Inflammatory macrophage treated with lipopolysaccharide for 1 hour (primary cell): Measurements from ENCODE around the gene MRPL55.

Experiments
- DNase-seq, 2 donors: peaks; one replicate each; pipeline ENCODE4 v3.0.0-alpha.2; 2020 to 2022

MRPL55 gene

DNA sequence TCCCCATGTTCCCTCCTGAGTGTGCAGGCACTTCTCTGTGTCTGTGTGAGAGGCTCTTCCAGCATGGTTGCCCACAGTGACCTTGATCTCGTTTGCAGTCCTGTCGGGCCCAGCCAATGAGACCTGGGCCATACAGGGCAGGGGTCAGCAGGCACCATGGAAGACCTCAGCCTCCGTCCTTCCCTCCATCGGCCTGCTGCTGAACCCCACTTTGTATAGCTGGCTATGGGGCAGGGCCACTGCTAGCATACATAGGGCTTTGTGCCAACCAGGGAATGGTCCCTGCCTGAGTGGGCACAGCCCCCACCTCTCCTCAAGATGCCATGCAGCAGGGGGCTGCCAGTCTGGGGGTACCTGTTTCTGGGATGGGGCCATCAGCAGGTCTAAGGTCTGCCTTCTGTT is 9.8 kb downstream of the MRPL55 start:
- DNase-seq = no peak

DNA sequence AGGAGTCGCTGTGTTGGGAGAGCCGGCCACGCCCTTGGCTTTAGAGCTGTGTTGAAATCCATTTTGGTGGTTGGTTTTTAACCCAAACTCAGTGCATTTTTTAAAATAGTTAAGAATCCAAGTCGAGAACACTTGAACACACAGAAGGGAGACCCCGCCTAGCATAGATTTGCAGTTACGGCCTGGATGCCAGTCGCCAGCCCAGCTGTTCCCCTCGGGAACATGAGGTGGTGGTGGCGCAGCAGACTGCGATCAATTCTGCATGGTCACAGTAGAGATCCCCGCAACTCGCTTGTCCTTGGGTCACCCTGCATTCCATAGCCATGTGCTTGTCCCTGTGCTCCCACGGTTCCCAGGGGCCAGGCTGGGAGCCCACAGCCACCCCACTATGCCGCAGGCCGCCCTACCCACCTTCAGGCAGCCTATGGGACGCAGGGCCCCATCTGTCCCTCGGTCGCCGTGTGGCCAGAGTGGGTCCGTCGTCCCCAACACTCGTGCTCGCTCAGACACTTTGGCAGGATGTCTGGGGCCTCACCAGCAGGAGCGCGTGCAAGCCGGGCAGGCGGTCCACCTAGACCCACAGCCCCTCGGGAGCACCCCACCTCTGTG is 10.7 kb downstream of the MRPL55 start:
- no peak for DNase-seq

DNA sequence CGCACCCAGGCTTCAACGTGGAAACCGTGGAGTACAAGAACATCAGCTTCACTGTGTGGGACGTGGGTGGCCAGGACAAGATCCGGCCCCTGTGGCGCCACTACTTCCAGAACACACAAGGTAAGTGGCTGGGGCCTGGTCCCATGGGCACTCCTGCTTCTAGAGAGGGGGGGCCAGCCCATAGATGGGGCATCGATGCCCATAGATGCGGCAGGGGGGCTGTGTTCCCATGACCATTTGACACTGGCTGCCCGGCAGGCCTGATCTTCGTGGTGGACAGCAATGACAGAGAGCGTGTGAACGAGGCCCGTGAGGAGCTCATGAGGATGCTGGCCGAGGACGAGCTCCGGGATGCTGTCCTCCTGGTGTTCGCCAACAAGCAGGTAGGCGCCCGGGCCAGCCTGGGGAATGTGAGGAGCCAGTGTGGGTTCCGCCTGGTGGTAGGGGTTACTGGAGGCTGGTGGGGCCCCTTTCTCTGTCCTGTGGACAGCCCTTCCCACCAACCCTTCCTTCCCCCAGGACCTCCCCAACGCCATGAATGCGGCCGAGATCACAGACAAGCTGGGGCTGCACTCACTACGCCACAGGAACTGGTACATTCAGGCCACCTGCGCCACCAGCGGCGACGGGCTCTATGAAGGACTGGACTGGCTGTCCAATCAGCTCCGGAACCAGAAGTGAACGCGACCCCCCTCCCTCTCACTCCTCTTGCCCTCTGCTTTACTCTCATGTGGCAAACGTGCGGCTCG is 11.6 kb downstream of the MRPL55 start:
- DNase-seq = no peak

DNA sequence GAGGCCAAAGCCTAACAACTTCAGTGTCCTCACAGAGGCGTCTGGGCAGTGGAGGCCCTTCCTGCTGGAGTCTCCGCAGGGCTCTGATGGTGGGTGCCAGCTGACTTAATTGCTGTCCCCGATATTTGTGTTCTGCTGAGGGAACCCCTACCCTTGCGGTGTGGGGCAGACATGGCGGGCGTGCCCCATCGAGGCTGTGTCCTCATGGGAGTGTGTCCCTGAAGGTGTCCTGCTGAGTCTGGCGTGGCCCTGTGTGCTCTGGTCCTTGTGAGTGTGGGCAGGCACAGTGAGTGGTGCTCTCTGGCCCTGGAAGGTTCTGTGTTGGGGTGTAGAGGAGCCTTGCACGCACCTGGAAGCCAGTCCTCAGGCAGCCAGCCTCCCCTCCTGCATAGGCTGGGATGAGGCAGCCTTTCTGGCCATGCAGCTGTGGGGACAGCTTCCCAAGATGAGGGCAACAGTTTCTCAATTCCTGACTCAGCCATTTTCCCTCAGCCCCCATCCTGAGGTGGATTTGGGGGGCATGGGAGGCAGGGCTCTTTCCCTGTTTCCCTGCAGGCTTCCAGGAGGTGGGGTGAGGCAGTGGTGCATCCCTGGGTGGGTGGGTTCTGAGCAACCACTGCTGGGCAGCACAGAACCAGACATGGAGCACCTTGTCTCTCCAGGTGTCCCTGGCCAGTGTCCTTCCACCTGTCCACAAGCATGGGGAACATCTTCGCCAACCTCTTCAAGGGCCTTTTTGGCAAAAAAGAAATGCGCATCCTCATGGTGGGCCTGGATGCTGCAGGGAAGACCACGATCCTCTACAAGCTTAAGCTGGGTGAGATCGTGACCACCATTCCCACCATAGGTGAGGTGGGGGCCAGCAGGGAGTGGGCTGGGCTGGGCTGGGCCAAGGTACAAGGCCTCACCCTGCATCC is 12.4 kb downstream of the MRPL55 start:
- DNase-seq = no peak

DNA sequence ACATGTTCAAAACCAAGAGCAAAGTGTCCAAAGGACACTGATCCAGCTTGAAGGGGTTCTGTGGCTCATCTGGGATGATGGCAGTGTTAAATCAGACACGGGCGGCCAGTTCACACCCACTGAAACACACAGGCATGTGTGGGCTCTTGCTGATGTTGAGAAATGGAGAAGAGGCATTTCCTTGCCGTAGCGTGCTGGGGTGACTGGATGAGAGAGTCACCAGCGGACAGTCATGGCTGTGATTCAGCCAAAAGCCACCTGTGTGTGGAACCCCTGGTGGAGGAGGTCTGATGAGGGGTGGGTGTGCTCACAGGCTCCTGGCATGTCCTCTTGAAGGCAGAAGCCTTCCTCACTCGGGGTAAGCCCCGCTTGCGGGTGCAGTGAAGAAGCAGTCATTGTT is 13.2 kb downstream of the MRPL55 start:
- peak; percentile 48 to 81 for DNase-seq

DNA sequence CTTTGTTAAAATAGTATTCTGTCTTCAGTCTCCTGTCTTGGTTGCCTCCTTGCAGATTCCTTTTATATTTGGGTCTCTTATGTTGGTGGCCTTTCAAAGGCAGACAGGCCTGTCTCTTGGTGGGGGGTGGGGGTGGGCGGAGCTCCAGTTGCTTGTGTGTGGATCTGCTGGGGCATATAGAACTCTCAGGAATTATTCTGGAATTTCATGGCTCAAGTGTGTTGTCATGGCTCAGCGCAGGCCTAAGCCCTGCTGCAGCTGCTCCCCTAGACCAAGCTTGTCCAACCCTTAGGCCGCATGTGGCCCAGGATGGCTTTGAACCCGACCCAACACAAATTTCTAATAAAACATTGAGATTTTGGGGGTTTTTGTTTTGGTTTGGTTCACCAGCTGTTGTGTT is 13.9 kb downstream of the MRPL55 start:
- no peak for DNase-seq

DNA sequence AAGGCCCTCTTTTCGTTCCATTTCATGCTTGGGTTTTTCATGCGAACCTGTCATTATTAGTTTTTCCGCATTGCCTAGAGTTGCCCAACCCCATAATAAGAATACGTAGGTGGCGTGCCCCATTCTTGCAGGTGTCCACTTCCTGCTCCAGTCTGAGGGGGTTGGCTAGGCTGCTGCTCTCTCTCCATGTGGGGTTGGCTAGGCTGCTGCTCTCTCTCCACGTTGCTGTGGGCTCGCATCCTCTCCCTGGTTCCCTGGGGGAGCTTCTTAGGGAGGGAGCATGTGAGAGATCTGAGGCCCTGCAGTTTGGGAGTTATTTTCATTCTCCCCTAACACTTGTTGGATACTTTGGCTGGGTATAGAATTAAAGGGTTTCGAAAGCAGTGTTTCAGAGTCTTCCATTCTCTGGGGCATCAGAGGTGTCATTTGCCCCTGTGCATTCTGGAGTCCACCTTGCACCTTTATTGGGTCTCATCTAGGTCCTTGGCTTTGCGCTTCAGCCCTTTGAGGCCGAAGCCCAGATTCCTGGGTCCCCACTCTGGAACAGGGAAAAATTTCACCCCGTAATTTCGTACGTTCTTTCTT is 14.6 kb downstream of the MRPL55 start:
- no peak for DNase-seq

DNA sequence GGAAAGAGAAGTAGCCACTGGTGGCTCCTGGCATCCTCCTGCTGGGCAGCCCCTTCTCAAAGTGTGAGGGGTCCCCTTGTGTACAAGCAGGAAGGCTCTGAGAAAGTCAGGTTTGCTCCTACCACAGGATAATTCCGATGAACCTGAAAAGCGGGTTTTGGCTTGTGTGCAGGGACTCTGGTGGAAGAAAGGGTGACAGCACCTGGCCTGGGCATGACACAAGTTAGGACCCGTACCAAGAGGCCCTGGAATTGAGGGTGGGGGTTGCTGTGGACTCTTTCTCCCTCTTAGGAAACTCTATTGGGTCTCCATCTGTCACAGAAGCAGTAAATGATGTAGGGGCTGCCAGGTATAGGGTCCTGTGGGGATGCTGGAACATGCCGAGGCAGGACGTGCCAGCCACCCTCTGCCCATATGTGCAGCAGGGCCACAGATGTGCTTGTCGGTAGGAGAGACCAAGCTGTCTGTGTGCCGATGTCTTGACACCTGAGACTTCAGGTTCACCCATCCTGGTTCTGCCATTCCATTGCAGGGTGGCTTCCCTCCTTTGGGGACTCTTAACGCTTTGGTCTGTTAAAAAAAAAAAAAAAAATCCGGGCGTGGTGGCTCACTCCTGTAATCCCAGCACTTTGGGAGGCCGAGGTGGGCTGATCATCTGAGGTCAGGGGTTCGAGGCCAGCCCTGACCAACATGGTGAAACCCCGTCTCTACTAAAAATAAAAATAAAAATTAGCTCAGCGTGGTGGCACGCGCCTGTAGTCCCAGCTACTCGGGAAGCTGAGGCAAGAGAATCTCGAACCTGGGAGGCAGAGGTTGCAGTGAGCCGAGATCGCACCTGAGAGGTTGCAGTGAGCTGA is 15.8 kb downstream of the MRPL55 start:
- no peak for DNase-seq

DNA sequence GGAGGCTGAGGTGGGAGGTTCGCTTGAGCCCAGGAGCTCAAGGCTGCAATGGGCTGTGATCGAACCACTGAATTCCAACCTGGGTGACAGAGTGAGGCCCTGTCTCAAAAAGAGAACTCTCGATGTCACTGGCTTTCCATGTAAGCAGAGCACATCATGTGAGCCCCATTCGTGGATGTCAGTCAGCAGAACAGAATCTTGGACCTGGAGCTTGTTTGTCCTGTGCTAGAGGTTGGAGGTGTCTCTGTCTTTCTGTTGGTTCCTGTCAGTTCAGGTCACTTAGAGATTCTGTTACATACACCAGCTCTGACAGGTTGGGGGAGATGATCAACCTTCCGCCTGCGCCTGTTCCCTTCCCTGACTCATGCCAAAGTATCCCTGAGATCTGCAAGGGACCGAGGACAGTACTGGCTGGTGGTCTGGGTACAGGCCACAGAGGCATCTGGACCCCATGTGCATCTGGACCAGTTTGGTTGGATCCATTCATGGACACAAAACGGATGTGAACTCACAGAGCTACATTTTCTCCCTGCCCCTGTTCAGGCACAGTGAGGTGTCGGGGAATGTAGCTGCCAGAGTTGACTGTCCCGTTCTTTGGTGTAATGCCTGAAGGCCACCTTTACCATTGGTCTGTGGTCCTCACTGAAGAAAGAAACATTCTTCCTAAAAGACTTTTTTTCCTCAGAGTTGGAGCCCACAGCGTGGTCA is 16.6 kb downstream of the MRPL55 start:
- DNase-seq = no peak

DNA sequence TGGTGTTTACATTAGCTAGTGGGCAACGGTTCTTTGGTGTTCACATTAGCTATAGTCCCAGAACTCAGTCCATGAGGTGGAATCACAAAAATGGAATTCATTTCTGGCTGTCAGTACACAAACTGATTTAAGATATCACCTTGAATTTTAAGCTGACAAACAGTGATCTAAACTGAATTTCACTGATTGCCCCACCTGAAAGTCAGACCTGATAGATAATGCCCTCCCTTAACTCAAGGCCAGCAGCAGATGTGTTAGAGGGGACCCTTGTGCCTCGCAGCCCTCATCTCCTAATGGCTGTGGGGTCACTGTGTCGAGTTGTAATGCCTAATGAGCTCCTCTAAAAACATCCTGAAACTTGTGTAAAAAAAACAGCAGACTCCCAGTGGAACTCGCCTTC is 18.0 kb downstream of the MRPL55 start:
- DNase-seq = no peak

DNA sequence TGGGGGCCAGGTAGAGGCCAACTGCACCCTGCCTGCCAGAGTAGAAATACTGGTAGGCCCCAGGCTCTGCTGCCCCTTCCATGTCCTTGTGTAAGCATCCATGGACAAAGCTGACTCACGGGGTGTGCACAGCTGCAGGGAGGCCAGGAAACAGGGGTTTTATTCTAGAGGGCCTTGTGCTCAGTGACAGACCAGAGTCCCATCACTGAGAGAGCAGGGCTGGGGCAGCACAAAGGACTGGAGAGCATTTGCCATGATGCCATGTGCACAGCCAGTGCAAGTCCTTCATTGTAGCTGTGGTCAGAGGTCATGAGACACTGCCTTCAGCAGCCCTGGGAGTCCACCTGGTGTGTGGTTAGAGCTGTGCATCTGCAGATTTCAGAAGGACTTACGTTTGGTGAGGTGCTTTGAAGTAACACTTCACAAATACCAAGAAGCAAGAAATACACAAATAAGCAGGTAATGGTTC is 18.5 kb downstream of the MRPL55 start:
- no peak for DNase-seq

DNA sequence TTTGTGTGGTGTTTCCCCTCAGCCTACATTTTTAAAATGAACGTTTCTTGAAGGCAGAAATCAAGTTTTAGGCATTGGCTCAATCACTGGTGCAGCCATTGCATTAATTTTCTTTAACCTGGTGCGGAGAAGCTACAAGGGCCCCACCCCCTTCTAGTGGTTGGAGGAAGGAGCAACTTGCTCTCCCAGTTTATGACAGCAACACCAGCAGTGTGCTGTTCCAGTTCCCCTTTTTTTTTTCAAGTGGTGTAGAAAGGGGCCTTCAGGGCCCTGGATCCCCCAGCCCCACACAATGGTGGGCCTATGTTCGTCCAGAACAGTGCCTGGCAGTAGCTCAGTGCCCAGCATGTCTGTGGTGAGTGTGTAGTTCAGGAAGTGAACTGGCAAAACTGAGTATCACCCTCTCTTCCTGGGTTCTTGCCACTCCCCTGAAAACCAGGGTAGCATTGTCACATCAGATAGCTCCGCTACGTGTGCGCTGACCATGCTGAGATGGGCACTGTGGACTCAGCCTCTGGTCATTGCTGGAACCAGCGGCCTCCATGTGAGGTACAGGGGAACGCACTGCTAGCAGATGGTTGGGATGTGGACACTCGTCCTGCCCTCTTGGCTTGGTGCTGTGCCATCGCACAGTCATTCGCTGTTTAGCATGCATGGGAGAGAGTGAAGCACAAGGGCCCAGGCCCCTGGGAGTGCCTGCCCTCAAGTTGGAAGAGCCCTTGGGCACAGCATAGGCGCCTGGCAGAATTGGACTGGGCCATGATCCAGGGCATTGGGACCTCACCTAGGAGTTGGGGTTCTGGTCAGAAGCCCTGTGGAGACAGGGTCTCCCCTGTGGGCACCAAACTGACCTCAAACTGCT is 19.3 kb downstream of the MRPL55 start:
- DNase-seq = peak; percentile 47 to 57

DNA sequence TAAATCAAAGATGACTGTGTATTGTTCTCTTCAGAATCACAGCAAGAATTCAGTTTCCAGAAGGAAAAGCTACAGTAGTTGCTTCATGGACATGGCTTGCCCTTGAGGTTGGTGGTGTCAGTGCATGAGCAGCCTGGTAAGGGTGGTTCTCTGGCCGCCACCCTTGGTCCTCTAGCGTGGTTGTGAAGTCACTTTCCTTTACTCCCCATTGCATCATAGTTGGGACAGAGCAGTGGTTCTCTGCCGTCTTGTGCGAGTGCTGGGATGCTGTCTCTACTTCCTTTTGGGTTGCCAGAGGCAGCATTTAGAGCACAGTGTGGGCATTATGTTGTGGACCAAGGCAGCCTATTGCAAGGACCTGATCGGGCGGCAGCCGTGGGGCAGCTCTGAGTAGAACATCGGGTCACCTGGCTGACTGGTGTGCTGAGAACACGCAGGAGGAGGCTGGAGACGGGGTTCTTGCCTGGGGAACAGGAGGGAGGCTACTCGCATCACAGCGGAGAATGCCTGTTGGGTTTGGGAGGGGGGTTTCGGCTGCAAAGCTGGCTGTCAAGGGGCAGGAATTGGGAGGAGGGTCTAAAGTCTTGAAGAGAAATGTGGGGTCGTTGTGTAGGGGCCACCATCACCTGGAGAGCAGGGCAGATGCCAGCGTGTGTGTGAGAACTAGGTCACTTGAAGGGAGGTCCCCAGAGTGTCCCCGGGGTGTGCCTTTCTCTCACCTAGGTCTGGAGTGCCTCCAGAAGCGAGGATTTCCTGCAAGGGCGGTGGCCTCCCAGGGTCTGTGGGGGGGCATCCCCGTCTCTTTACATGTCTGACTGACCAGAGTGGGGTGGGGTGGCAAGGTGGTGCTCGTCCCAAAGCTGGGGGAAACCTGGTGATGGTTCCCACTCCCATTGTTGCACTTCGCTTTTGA is 20.3 kb downstream of the MRPL55 start:
- DNase-seq = peak; percentile 90 to 94

DNA sequence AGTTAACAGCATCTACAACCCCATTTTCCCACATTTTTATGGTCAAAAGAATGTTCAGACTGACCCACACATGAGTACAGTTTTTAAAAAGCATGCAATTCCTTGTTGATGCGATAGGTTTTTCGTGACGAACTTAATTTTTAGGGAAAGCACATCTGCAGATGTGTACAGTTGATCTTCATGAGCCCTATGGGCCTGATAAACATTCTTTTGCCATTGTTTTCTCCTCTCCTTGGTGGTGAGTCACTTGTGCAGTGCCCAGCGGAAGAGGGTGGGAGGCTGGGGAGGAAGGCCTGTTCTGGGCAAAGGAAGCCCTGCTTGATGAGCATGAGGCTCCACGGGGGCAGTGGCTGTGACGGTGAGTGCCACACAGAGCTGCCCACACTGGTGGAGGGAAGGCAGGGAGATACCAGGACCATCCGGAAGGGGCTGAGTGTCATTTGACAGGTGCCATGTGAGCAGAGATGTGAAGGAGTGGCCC is 21.3 kb downstream of the MRPL55 start:
- DNase-seq = peak; percentile 79 to 92

DNA sequence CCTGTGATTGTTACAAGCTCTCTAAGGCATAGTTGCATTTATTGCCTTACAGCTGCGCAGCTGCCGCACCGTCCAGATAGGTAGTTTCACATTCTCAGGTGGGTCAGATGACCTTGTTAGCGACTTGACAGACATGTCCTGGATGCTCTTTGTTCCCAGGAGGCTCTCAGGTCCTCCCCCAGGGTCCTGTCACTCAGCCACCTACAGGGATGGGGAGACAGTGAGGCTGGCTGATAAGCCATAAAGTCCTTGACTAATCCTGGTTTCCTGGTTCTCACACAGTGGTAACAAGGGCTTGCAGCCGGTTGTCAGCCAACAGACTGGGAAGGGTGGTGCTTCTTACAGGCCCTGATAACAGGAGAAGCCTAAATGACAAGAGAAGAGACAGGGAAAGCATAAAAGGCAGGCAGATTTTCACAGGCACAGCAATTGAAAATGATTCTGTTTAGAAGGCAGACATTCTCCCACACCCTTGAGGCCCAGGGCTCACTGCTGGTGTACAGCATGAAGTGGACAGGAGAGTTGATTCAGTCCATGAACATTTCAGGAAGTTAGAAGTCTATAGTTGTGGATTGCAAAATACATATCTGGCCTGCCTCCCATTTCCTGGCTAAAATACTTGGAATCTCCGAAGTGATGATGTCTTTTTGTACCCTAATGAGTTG is 23.7 kb downstream of the MRPL55 start:
- peak; percentile 80 to 93 for DNase-seq

DNA sequence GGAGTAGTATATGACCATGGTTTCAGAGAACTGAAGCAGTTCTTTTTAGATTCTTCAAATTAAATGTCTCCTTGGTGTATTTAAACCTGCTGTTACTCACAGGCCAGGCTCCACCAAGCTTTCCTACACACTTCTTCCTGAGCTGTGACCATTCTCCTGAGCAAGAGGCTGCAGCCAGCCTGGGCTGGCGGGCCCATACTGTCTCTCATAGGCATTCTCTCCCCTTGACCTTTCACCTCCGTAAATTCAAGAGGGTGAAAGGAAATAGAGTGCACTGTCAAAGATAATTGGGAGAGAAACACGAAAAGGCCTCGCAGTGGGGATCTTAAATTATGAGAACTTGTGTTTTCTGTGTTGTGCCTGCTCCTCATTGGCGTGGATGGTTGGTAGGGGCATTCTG is 24.3 kb downstream of the MRPL55 start:
- DNase-seq = no peak

DNA sequence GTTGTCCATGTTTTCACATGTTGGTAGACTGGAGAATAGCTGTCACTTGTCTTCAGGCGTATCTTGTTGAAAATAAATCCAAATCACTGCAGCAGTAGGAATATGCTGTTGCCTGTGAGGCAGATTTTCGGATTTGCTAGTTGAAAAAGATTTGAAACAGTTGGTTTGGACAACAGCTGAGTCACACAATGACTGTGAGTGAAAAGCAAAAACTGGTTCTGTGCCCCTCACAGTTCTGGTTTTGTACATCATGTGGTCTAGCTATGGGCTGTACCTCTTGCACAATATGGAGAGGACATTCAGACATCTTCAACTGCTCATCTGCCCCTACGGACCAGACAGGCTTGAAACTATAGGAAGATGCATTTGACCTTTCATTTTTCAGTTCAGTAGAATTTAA is 24.8 kb downstream of the MRPL55 start:
- peak; percentile 82 to 84 for DNase-seq

DNA sequence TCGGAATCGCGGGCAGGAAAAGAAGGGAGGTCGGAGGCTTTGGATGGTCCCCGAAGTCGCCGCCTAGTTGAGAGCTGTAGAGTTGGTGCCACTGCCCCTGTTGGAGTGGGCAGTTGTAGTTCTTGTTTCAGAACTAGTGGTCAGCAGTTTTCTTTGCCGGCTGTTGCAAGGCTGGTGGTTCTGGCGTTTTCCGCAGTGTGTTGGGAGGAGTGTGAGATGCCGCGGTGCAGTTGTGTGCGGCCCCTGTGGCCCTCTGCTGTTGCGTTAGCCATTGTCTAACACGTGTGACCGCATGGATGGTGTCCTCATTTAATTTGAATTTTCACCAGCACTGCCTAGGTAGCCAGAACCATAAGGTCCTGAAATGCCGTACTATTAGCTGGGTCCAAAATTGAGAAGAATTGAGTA is 25.2 kb downstream of the MRPL55 start:
- peak; percentile 75 to 85 for DNase-seq
